ENCODE results near the gene PTPRN2. TPM values are rescaled to one million over a fixed set of nuclear protein-coding genes. Genes with fewer than 3 reads are reported as not detected.
A peak's percentile ranks its signal among the peaks of the same experiment; 100 is the strongest.
"Not testable (repeated sequence)": the region's sequence is repeated elsewhere in the genome, so short reads cannot be mapped to it uniquely, and the experiment has no call there.

PTPRN2 gene
- total RNA-seq, 1 experiment from 2014 or later: 1.7 TPM

DNA sequence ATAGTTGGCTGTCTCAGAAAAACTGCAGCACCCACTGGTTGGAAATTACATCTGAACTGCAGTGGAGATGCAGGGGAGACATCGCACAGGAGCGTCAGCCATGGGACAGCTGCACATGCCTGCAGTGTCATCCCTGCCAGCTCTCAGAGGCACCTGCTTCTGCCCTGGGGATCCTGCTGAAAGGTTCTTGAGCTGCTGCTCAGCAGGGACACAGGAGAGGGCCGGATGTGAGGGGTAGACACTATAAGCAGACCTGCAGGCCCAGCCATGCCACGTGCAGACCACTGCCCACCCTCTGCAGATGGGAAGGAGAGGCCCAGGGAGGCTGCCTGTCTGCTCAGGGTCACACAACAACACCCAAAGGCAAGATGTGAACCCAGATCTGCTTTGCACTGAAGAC is 649.4 kb downstream of the PTPRN2 start:
- Histone ChIP-seq H3K4me3 (ENCODE audit: low read length) (no peak overlapping the region), H2AFZ (ENCODE audit: low read length) (no peak overlapping the region), H3K9me3 (ENCODE audit: low read length) (no peaks in the 10 kb centered on the region), H3K27me3 (ENCODE audit: low read length) (peaks cover 3% of the 10 kb centered on the region; the same call in 1 of the 2 replicates), H3K9ac (ENCODE audit: low read length) (no peak overlapping the region), H3K4me1 (ENCODE audit: low read length) (peaks cover 22% of the 10 kb centered on the region), H3K79me2 (ENCODE audit: low read length) (no peaks in the 10 kb centered on the region), H3K4me2 (ENCODE audit: low read depth, low read length, poor library complexity, severe bottlenecking) (no peak overlapping the region), H4K20me1 (ENCODE audit: insufficient read depth, low read depth, low read length) (no peaks in the 10 kb centered on the region), H3K27ac (ENCODE audit: low read length) (no peak overlapping the region), H3K36me3 (ENCODE audit: insufficient read depth, low read length) (no peaks in the 10 kb centered on the region), H3K9me2 (replicated peaks; ENCODE audit: insufficient read depth, low read length) (no peaks in the 10 kb centered on the region)
- DNase-seq: no peak

DNA sequence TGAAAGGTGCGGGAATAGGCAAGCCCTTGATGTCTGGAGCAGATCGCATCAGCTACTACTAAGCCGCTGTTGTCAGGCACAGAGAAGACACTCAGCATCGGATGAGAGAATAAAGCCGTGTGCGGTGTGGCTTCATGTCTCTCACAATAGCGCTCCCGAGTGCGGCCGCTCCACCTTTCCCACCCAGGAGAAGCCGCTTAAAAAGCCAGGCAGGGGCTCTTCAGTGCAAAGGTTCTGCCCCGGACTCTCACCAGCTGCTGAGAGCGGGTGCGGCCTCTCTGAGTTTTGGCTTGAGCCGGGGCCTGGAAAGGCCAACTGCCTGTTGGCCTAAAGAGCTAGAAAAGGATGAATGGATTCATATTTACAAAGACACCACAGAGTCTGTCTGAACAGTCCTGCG is 650.2 kb downstream of the PTPRN2 start:
- Histone ChIP-seq H3K36me3 (ENCODE audit: insufficient read depth, low read length) (no peaks in the 10 kb centered on the region), H3K9me2 (replicated peaks; ENCODE audit: insufficient read depth, low read length) (no peaks in the 10 kb centered on the region), H3K4me2 (ENCODE audit: low read depth, low read length, poor library complexity, severe bottlenecking) (no peak overlapping the region), H3K9me3 (ENCODE audit: low read length) (peaks cover 2% of the 10 kb centered on the region), H3K4me3 (ENCODE audit: low read length) (no peak overlapping the region), H2AFZ (ENCODE audit: low read length) (no peak overlapping the region), H4K20me1 (ENCODE audit: insufficient read depth, low read depth, low read length) (no peaks in the 10 kb centered on the region), H3K27me3 (ENCODE audit: low read length) (peaks cover 3% of the 10 kb centered on the region; the same call in 1 of the 2 replicates), H3K9ac (ENCODE audit: low read length) (no peak overlapping the region), H3K27ac (ENCODE audit: low read length) (no peak overlapping the region), H3K4me1 (ENCODE audit: low read length) (peaks cover 22% of the 10 kb centered on the region), H3K79me2 (ENCODE audit: low read length) (no peaks in the 10 kb centered on the region)
- no peak for DNase-seq

DNA sequence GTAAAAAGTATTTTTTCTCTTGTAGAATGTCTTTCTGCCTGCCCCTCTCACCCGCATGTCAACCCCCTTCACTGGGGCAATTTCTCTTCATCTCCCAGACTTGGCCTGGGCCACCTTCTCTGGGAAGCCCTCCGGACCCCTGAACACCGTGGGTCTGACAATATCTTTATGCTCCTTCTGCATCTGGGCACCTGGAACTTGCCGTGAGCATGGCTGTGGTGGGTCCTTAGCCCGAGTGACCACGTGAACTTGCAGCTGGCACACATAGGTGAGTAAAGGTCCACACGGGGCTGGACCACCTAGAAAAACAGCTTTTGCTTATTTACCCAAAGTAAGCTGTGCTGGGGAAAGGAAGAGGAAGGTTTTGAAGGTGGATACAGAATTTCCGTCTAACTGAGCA is 650.6 kb downstream of the PTPRN2 start:
- Histone ChIP-seq H3K9me2 (replicated peaks; ENCODE audit: insufficient read depth, low read length) (no peaks in the 10 kb centered on the region), H3K9me3 (ENCODE audit: low read length) (peaks cover 6% of the 10 kb centered on the region), H2AFZ (ENCODE audit: low read length) (no peak overlapping the region), H3K4me3 (ENCODE audit: low read length) (no peak overlapping the region), H4K20me1 (ENCODE audit: insufficient read depth, low read depth, low read length) (no peaks in the 10 kb centered on the region), H3K9ac (ENCODE audit: low read length) (no peak overlapping the region), H3K4me2 (ENCODE audit: low read depth, low read length, poor library complexity, severe bottlenecking) (no peak overlapping the region), H3K27me3 (ENCODE audit: low read length) (peaks cover 3% of the 10 kb centered on the region; the same call in 1 of the 2 replicates), H3K4me1 (ENCODE audit: low read length) (peaks cover 25% of the 10 kb centered on the region), H3K79me2 (ENCODE audit: low read length) (no peaks in the 10 kb centered on the region), H3K36me3 (ENCODE audit: insufficient read depth, low read length) (no peaks in the 10 kb centered on the region), H3K27ac (ENCODE audit: low read length) (no peak overlapping the region)
- DNase-seq: no peak

DNA sequence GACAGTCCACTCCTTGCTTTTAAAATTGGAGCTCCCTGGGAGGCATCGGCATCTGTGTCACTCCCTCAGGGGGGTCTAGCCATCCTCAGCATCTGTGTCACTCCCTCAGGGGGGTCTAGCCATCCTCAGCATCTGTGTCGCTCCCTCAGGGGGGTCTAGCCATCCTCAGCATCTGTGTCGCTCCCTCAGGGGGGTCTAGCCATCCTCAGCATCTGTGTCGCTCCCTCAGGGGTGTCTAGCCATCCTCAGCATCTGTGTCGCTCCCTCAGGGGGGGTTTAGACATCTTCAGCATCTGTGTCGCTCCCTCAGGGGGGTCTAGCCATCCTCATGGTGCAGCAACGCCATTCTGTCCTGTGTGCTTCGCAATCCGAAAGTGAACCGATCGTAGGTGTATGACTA is 651.9 kb downstream of the PTPRN2 start:
- H2AFZ ChIP-seq (ENCODE audit: low read length); H3K9ac ChIP-seq (ENCODE audit: low read length); H3K4me3 ChIP-seq (ENCODE audit: low read length); DNase-seq; H3K9me2 ChIP-seq (replicated peaks; ENCODE audit: insufficient read depth, low read length); H3K36me3 ChIP-seq (ENCODE audit: insufficient read depth, low read length); H3K27me3 ChIP-seq (ENCODE audit: low read length); H4K20me1 ChIP-seq (ENCODE audit: insufficient read depth, low read depth, low read length); H3K9me3 ChIP-seq (ENCODE audit: low read length); H3K79me2 ChIP-seq (ENCODE audit: low read length): not testable (repeated sequence)
- Histone ChIP-seq H3K4me2 (ENCODE audit: low read depth, low read length, poor library complexity, severe bottlenecking) (peak overlapping the region; percentile 38), H3K27ac (ENCODE audit: low read length) (peak overlapping the region; percentile 71), H3K4me1 (ENCODE audit: low read length) (peaks cover 37% of the 10 kb centered on the region)

DNA sequence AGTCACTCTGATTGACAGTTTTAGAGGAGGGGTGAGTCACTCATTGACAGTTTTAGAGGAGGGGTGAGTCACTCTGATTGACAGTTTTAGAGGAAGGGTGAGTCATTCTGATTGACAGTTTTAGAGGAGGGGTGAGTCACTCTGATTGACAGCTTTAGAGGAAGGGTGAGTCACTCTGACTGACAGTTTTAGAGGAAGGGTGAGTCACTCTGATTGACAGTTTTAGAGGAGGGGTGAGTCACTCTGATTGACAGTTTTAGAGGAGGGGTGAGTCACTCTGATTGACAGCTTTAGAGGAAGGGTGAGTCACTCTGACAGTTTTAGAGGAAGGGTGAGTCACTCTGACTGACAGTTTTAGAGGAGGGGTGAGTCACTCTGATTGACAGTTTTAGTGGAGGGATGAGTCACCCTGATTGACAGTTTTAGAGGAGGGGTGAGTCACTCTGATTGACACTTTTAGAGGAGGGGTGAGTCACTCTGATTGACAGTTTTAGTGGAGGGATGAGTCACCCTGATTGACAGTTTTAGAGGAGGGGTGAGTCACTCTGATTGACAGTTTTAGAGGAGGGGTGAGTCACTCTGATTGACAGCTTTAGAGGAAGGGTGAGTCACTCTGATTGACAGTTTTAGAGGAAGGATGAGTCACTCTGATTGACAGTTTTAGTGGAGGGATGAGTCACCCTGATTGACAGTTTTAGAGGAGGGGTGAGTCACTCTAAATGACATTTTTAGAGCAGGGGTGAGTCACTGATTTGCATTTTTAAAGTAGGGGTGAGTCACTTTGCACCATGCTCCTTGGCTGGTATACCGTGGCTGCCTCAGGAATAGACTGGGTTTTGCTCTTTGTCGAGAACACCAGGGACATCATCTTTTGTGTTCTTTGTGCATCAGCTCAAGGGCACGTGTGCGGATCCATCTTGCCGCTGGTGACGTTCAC is 654.1 kb downstream of the PTPRN2 start:
- H3K27me3 ChIP-seq (ENCODE audit: low read length); H3K79me2 ChIP-seq (ENCODE audit: low read length); H3K9ac ChIP-seq (ENCODE audit: low read length); H4K20me1 ChIP-seq (ENCODE audit: insufficient read depth, low read depth, low read length); H2AFZ ChIP-seq (ENCODE audit: low read length); H3K9me3 ChIP-seq (ENCODE audit: low read length); H3K4me3 ChIP-seq (ENCODE audit: low read length); H3K4me2 ChIP-seq (ENCODE audit: low read depth, low read length, poor library complexity, severe bottlenecking); H3K36me3 ChIP-seq (ENCODE audit: insufficient read depth, low read length); H3K9me2 ChIP-seq (replicated peaks; ENCODE audit: insufficient read depth, low read length): not testable (repeated sequence)
- Histone ChIP-seq H3K27ac (ENCODE audit: low read length) (peak overlapping the region; percentile 79), H3K4me1 (ENCODE audit: low read length) (peaks cover 47% of the 10 kb centered on the region)
- DNase-seq: peak; percentile 53

DNA sequence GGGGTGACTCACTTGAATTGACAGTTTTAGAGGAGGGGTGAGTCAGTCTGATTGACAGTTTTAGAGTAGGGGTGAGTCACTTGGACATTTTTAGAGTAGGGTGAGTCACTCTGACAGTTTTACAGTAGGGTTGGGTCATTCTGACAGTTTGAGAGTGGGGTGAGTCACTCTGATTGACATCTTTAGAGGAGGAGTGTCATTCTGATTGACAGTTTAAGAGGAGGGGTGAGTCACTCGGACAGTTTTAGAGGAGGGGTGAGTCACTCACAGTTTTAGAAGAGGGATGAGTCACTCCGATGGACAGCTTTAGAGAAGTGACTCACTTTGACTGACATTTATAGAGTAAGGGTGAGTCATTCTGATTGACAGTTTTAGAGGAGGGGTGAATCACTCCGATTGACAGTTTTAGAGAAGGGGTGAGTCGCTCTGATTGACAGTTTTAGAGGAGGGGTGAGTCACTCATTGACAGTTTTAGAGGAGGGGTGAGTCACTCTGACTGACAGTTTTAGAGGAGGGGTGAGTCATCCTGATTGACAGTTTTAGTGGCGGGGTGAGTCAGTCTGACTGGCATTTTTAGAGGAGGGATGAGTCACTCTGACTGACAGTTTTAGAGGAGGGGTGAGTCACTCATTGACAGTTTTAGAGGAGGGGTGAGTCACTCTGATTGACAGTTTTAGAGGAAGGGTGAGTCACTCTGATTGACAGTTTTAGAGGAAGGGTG is 655.0 kb downstream of the PTPRN2 start:
- H3K4me1 ChIP-seq (ENCODE audit: low read length): peaks cover 55% of the 10 kb centered on the region
- H3K9ac ChIP-seq (ENCODE audit: low read length): no peak overlapping the region
- no peak overlapping the region for H2AFZ ChIP-seq (ENCODE audit: low read length)
- H4K20me1 ChIP-seq (ENCODE audit: insufficient read depth, low read depth, low read length): no peaks in the 10 kb centered on the region
- no peaks in the 10 kb centered on the region; the same call in 1 of the 2 replicates for H3K27me3 ChIP-seq (ENCODE audit: low read length)
- no peaks in the 10 kb centered on the region for H3K9me2 ChIP-seq (replicated peaks; ENCODE audit: insufficient read depth, low read length)
- H3K27ac ChIP-seq (ENCODE audit: low read length): peak overlapping the region; percentile 74
- no peaks in the 10 kb centered on the region for H3K36me3 ChIP-seq (ENCODE audit: insufficient read depth, low read length)
- H3K4me3 ChIP-seq (ENCODE audit: low read length): no peak overlapping the region
- no peaks in the 10 kb centered on the region for H3K79me2 ChIP-seq (ENCODE audit: low read length)
- peaks cover 6% of the 10 kb centered on the region for H3K9me3 ChIP-seq (ENCODE audit: low read length)
- H3K4me2 ChIP-seq (ENCODE audit: low read depth, low read length, poor library complexity, severe bottlenecking): no peak overlapping the region
- peak; percentile 56 for DNase-seq

DNA sequence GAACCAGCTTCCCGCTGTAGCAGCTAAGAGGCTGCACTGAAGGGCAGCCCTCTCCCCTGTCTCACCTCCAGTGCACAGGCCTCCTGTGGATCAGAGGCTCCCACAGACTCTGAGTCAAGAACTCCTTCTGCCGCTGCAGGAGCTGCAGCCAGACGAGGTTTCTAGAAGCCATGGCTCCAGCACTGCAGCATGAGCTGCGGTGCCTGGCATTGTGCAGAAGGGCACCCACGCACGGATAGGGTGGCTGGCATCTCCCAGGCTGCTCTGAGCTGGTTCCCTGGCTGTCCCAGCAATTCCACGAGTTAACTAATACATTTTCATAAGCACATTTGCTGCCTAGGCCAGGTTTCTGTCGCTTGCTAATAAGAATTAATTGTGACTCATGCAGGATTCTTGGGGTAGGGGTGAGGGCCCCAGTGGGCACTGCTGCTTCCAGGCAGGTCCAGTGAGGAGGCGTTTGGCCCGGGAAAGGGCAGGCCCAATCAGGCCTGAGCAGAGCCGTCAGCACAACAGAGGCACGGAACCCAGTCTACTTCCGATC is 656.6 kb downstream of the PTPRN2 start:
- H3K9me3 ChIP-seq (ENCODE audit: low read length): peaks cover 6% of the 10 kb centered on the region
- no peaks in the 10 kb centered on the region for H3K36me3 ChIP-seq (ENCODE audit: insufficient read depth, low read length)
- H3K27ac ChIP-seq (ENCODE audit: low read length): peak overlapping the region; percentile 74
- no peak overlapping the region; the same call in 1 of the 2 replicates for H3K4me3 ChIP-seq (ENCODE audit: low read length)
- DNase-seq: no peak
- H4K20me1 ChIP-seq (ENCODE audit: insufficient read depth, low read depth, low read length): no peaks in the 10 kb centered on the region
- peak overlapping the region; percentile 36; the same call in 1 of the 2 replicates for H3K9ac ChIP-seq (ENCODE audit: low read length)
- H3K79me2 ChIP-seq (ENCODE audit: low read length): no peaks in the 10 kb centered on the region
- no peaks in the 10 kb centered on the region; the same call in 1 of the 2 replicates for H3K27me3 ChIP-seq (ENCODE audit: low read length)
- H3K4me1 ChIP-seq (ENCODE audit: low read length): peaks cover 65% of the 10 kb centered on the region
- H2AFZ ChIP-seq (ENCODE audit: low read length): no peak overlapping the region
- H3K9me2 ChIP-seq (replicated peaks; ENCODE audit: insufficient read depth, low read length): no peaks in the 10 kb centered on the region
- no peak overlapping the region for H3K4me2 ChIP-seq (ENCODE audit: low read depth, low read length, poor library complexity, severe bottlenecking)

DNA sequence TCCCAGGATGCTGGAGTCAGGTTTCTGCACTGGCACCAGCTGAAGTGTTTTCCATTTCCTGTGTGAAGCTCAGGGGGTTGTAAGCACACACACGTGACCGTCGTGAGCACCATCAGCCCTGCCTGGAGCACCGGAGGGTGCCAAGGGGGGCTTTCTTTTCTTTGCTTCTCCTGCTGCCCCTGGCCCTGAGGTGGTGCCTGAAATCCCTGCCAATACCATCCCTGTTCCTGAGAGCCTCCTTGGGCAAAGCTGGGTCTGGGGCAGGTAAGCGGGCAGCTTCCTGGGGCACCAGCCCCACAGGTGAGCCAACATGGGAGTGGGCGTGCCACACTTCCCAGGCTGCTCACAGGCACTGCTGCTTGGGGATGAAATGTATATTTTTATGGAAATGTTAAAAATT is 657.2 kb downstream of the PTPRN2 start:
- no peaks in the 10 kb centered on the region for H4K20me1 ChIP-seq (ENCODE audit: insufficient read depth, low read depth, low read length)
- no peaks in the 10 kb centered on the region for H3K36me3 ChIP-seq (ENCODE audit: insufficient read depth, low read length)
- no peak overlapping the region for H3K27ac ChIP-seq (ENCODE audit: low read length)
- no peak overlapping the region for H2AFZ ChIP-seq (ENCODE audit: low read length)
- no peak overlapping the region for H3K4me3 ChIP-seq (ENCODE audit: low read length)
- no peaks in the 10 kb centered on the region; the same call in 1 of the 2 replicates for H3K27me3 ChIP-seq (ENCODE audit: low read length)
- DNase-seq: no peak
- peaks cover 8% of the 10 kb centered on the region for H3K9me3 ChIP-seq (ENCODE audit: low read length)
- H3K79me2 ChIP-seq (ENCODE audit: low read length): no peaks in the 10 kb centered on the region
- no peaks in the 10 kb centered on the region for H3K9me2 ChIP-seq (replicated peaks; ENCODE audit: insufficient read depth, low read length)
- no peak overlapping the region for H3K4me2 ChIP-seq (ENCODE audit: low read depth, low read length, poor library complexity, severe bottlenecking)
- peaks cover 65% of the 10 kb centered on the region for H3K4me1 ChIP-seq (ENCODE audit: low read length)
- no peak overlapping the region for H3K9ac ChIP-seq (ENCODE audit: low read length)
